GM23248 (cell line): Measurements from ENCODE around the gene SMCO1. TPM values are rescaled to one million over a fixed set of nuclear protein-coding genes. Genes with fewer than 3 reads are reported as not detected.
A peak's percentile ranks its signal among the peaks of the same experiment; 100 is the strongest.
"Not testable (repeated sequence)": the region's sequence is repeated elsewhere in the genome, so short reads cannot be mapped to it uniquely, and the experiment has no call there.

ENCODE experiments used
- DNase-seq: peaks from one replicate; pipeline ENCODE4 v3.0.0-alpha.2; 2015
- H2AFZ ChIP-seq: fragments of 200-600 bp; sonication (generic); 2 replicates; pipeline ENCODE4 v1.6.1; 2016; ENCODE audit warnings: antibody characterized with exemption
- H3F3A ChIP-seq: fragments of 200-600 bp; sonication (generic); 2 replicates; pipeline ENCODE4 v1.6.1; 2016; ENCODE audit warnings: mild to moderate bottlenecking, antibody characterized with exemption, mixed run types; ENCODE audit not compliant: insufficient read depth
- H3K27ac ChIP-seq: fragments of 200-600 bp; sonication (generic); 2 replicates; pipeline ENCODE4 v1.5.1; 2016; ENCODE audit warnings: mild to moderate bottlenecking
- H3K27me3 ChIP-seq: fragments of 200-600 bp; sonication (generic); replicated peaks from 2 replicates; pipeline ENCODE4 v1.6.1; 2016; ENCODE audit warnings: mild to moderate bottlenecking; ENCODE audit not compliant: insufficient read depth
- H3K36me3 ChIP-seq: fragments of 200-600 bp; sonication (generic); 2 replicates; pipeline ENCODE4 v1.6.1; 2016; ENCODE audit warnings: low read depth, mild to moderate bottlenecking
- H3K4me1 ChIP-seq: fragments of 200-600 bp; sonication (generic); 2 replicates; pipeline ENCODE4 v1.6.1; 2016; ENCODE audit warnings: mild to moderate bottlenecking; ENCODE audit not compliant: insufficient read depth
- H3K4me2 ChIP-seq: fragments of 200-600 bp; sonication (generic); one replicate; pipeline ENCODE4 v1.6.1; 2016; ENCODE audit warnings: mild to moderate bottlenecking; ENCODE audit not compliant: unreplicated experiment
- H3K4me3 ChIP-seq: fragments of 200-600 bp; sonication (generic); 2 replicates; pipeline ENCODE4 v1.5.1; 2016; ENCODE audit warnings: mild to moderate bottlenecking
- H3K79me2 ChIP-seq: fragments of 200-600 bp; sonication (generic); 2 replicates; pipeline ENCODE4 v1.6.1; 2016; ENCODE audit warnings: mild to moderate bottlenecking; ENCODE audit not compliant: insufficient read depth
- H3K9ac ChIP-seq: fragments of 200-600 bp; sonication (generic); 2 replicates; pipeline ENCODE4 v1.6.1; 2016; ENCODE audit warnings: mild to moderate bottlenecking
- H3K9me2 ChIP-seq: fragments of 200-600 bp; sonication (generic); 2 replicates; pipeline ENCODE4 v1.6.1; 2016; ENCODE audit warnings: mixed run types, mild to moderate bottlenecking, moderate library complexity; ENCODE audit not compliant: insufficient read depth
- H3K9me3 ChIP-seq: fragments of 200-600 bp; sonication (generic); one replicate; pipeline ENCODE4 v1.6.1; 2017; ENCODE audit warnings: low read depth
- H4K20me1 ChIP-seq: fragments of 200-600 bp; sonication (generic); 2 replicates; pipeline ENCODE4 v1.6.0; 2016; ENCODE audit not compliant: insufficient read depth
- EZH2 ChIP-seq: fragments of 200-600 bp; sonication (generic); IDR thresholded peaks from 2 replicates; pipeline ENCODE4 v1.6.1; 2018; ENCODE audit warnings: antibody characterized with exemption, mild to moderate bottlenecking; ENCODE audit not compliant: insufficient read depth, poor library complexity, severe bottlenecking
- EZH2phosphoT487 ChIP-seq: fragments of 200-600 bp; sonication (generic); IDR thresholded peaks from 2 replicates; pipeline ENCODE4 v1.6.1; 2018; ENCODE audit warnings: antibody characterized with exemption, moderate library complexity, mild to moderate bottlenecking, low read depth; ENCODE audit not compliant: insufficient read depth
- WGBS, 2 experiments: methylation state at CpG; one replicate each; pipeline ENCODE4 v1.1.6; 2015 to 2017; ENCODE audit warnings: low lambda C conversion rate in 2 of 2, low coverage in 1 of 2; ENCODE audit errors: missing lambda C conversion rate in 2 of 2; 5-methylcytosine and 5-hydroxymethylcytosine counted together
- in situ Hi-C: fragments of 300-500 bp; cut with MboI; formaldehyde crosslinking; loops from 2 replicates; pipeline ENCODE4 v1.15.0; 2020
- polyA plus RNA-seq: library from polyadenylated mRNA; unstranded; fragments of >200 nt; fragmentation: Nextera tagmentation; extraction: Ambion mirVana; gene quantifications from 2 replicates; pipeline ENCODE4 v1.2.1, GENCODE V29; 2016
- total RNA-seq: library from RNA; depleted of rRNA; stranded (reverse); fragments of >200 nt; shearing (Covaris generic); gene quantifications from 2 replicates; pipeline ENCODE4 v1.2.3, GENCODE V29; 2014

SMCO1 gene
- total and polyA plus RNA-seq, 2 experiments from 2014 or later, result not detected

- H3K36me3 ChIP-seq, result no peaks in the 10 kb centered on the region
- no peaks in the 10 kb centered on the region for H4K20me1 ChIP-seq
- no peaks in the 10 kb centered on the region for H3K9me2 ChIP-seq
- peaks cover 9% of the 10 kb centered on the region for H3F3A ChIP-seq
- H3K9ac ChIP-seq, result no peak overlapping the region
- no peak overlapping the region for H3K27ac ChIP-seq
- H3K4me2 ChIP-seq, result no peak overlapping the region
- no peaks in the 10 kb centered on the region for H3K27me3 ChIP-seq
- H3K4me3 ChIP-seq, result no peak overlapping the region
- TF ChIP-seq EZH2, result no peak
- TF ChIP-seq EZH2phosphoT487, result no peak
- 36 to 41% methylated on average over 4 of the region's 4 CpGs for WGBS, 2 experiments
- DNase-seq, result peak; percentile 15
- H3K9me3 ChIP-seq, result no peaks in the 10 kb centered on the region
- no peak overlapping the region for H2AFZ ChIP-seq
- in situ Hi-C loops, result loop anchor here (10.0 kb wide), 1 partner anchor 270 kb away; no protein-coding TSS in a partner anchor
- peaks cover 10% of the 10 kb centered on the region for H3K4me1 ChIP-seq
- no peaks in the 10 kb centered on the region for H3K79me2 ChIP-seq
These were observed 10.0 kb upstream of the SMCO1 start for GRCh38 chr3:196525141-196525540.

- Histone ChIP-seq H3K4me3 (no peak overlapping the region), H3K79me2 (no peaks in the 10 kb centered on the region), H3K27ac (no peak overlapping the region), H3K4me1 (peaks cover 10% of the 10 kb centered on the region), H3K4me2 (no peak overlapping the region), H2AFZ (no peak overlapping the region), H3K36me3 (no peaks in the 10 kb centered on the region), H3K9me3 (no peaks in the 10 kb centered on the region), H4K20me1 (no peaks in the 10 kb centered on the region), H3K27me3 (no peaks in the 10 kb centered on the region), H3K9ac (no peak overlapping the region), H3K9me2 (no peaks in the 10 kb centered on the region), H3F3A (peaks cover 9% of the 10 kb centered on the region)
- in situ Hi-C loops, result loop anchor here (10.0 to 25.0 kb wide), 2 partner anchors 270 to 462 kb away; no protein-coding TSS in a partner anchor
- WGBS, 2 experiments, result 55 to 59% methylated on average over 5 of the region's 5 CpGs
- TF ChIP-seq EZH2 (no peak), EZH2phosphoT487 (no peak)
- no peak for DNase-seq
These were observed 9.4 kb upstream of the SMCO1 start for GRCh38 chr3:196524527-196524926.

- in situ Hi-C loops, result loop anchor here (10.0 to 25.0 kb wide), 2 partner anchors 269 to 462 kb away; no protein-coding TSS in a partner anchor
- WGBS, 2 experiments, result 89 to 91% methylated on average over 4 of the region's 4 CpGs
- TF ChIP-seq EZH2phosphoT487 (no peak), EZH2 (no peak)
These were observed 8.7 kb upstream of the SMCO1 start for GRCh38 chr3:196523841-196524240.

GRCh38 chr3:196521291-196521690, 6.1 kb upstream of the SMCO1 start:
- WGBS, 2 experiments, result 64 to 69% methylated on average over 12 of the region's 12 CpGs
- not testable (repeated sequence) for H3K79me2 ChIP-seq, H3K4me3 ChIP-seq, H3K27me3 ChIP-seq, H3K9ac ChIP-seq, DNase-seq, H3K9me3 ChIP-seq, H4K20me1 ChIP-seq, H3K36me3 ChIP-seq, H3K4me1 ChIP-seq, H3F3A ChIP-seq, H2AFZ ChIP-seq, H3K4me2 ChIP-seq, H3K9me2 ChIP-seq, H3K27ac ChIP-seq
- in situ Hi-C loops, result loop anchor here (10.0 to 25.0 kb wide), 2 partner anchors 266 to 459 kb away; no protein-coding TSS in a partner anchor

More at GRCh38 chr3:196523841-196524240, 8.7 kb upstream of the SMCO1 start:
- no peak overlapping the region for H3K27ac ChIP-seq
- no peaks in the 10 kb centered on the region for H3K36me3 ChIP-seq
- peaks cover 9% of the 10 kb centered on the region for H3F3A ChIP-seq
- H3K9me3 ChIP-seq, result no peaks in the 10 kb centered on the region
- H3K4me1 ChIP-seq, result peaks cover 10% of the 10 kb centered on the region
- no peaks in the 10 kb centered on the region for H3K27me3 ChIP-seq
- no peak overlapping the region for H2AFZ ChIP-seq
- H3K9ac ChIP-seq, result no peak overlapping the region
- no peak overlapping the region for H3K4me2 ChIP-seq
- no peak overlapping the region for H3K4me3 ChIP-seq
- H3K9me2 ChIP-seq, result no peaks in the 10 kb centered on the region
- no peaks in the 10 kb centered on the region for H4K20me1 ChIP-seq
- no peaks in the 10 kb centered on the region for H3K79me2 ChIP-seq
- DNase-seq, result no peak

- Histone ChIP-seq H3K4me2 (no peak overlapping the region), H3K4me1 (no peaks in the 10 kb centered on the region), H3K79me2 (no peaks in the 10 kb centered on the region), H3F3A (no peaks in the 10 kb centered on the region), H3K9ac (no peak overlapping the region), H3K4me3 (no peak overlapping the region), H4K20me1 (no peaks in the 10 kb centered on the region), H2AFZ (no peak overlapping the region), H3K27ac (no peak overlapping the region), H3K9me2 (no peaks in the 10 kb centered on the region), H3K27me3 (no peaks in the 10 kb centered on the region), H3K9me3 (no peaks in the 10 kb centered on the region), H3K36me3 (no peaks in the 10 kb centered on the region)
- in situ Hi-C loops, result loop anchor here (10.0 to 25.0 kb wide), 2 partner anchors 265 to 457 kb away; no protein-coding TSS in a partner anchor
- WGBS, 2 experiments, result 40 to 47% methylated on average over 5 of the region's 5 CpGs
- DNase-seq, result no peak
- TF ChIP-seq EZH2phosphoT487 (no peak), EZH2 (no peak)
These were observed 4.6 kb upstream of the SMCO1 start for GRCh38 chr3:196519718-196520082.
